Fibroblast of upper back skin (primary cell): ENCODE measurements around the gene TMEM256.
A peak's percentile ranks its signal among the peaks of the same experiment; 100 is the strongest.

Experiments
- DNase-seq: peaks from one replicate; pipeline ENCODE4 v3.0.0-alpha.2; 2013

The TMEM256 gene

DNA sequence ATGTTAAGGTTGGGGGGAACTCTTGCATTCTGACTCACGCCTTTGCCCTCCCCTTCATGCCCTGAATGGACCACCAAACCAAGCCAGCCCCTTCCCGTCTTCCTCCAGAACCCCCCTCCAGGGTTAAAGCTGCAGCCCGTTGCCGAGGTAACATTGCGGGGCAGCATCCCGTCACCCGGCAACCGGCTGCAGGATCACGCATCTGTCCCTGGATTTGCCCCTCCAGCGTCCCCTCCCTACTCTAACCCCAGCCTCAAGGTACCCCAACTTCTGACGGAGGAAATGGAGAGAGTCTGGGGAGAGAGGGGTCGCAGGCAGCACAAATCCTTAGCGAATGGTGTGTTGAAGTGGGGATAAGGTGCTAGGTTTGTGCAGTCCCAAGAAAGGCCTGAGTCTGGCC, 3.2 kb upstream of the TMEM256 start:
- DNase-seq, result no peak

GRCh38 chr17:7406235-7406825, 2.4 kb upstream of the TMEM256 start:
- no peak for DNase-seq

GRCh38 chr17:7405350-7406234, 1.7 kb upstream of the TMEM256 start:
- DNase-seq, result no peak

GRCh38 chr17:7404737-7405349, 946 bp upstream of the TMEM256 start:
- no peak for DNase-seq

- DNase-seq, result no peak
These were observed 245 bp downstream of the TMEM256 start for GRCh38 chr17:7403727-7403976.

GRCh38 chr17:7403043-7403726, 712 bp downstream of the TMEM256 start:
- DNase-seq, result no peak

DNA sequence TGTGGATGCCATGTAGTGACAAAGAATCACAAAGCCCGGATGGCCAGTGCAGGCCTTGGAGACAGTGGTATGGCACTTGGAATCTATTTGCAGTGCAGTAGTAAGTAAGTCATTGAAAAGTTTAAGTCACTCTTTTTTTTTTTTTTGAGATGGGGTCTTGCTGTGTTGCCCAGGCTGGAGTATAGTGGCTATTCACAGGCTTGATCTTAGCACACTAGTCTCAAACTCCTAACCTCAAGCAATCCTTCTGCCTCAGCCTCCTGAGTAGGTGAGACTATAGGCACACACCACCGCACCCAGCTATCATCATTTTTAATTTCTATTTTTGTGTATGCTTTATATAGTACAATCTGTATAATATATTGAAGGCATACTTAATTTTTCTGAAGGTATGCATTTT, 5.3 kb downstream of the TMEM256 start:
- DNase-seq, result no peak

DNA sequence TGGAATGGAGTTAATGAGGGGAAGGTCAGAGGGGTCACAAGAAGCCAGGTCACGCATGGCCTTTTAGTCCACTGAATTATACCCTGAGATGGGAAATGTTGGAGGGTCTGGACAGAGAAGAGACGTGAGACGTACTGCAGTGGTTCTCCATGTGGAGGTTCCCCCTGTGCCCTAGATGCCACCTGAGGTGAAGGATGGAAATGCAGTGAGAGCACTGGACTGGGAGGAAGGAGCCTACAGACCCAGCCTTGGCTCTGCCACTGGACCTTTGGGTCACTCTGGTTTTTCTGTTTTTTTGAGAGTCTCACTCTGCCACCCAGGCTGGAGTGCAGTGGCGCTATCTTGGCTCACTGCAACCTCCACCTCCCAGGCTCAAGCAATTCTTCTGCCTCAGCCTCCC, 7.8 kb downstream of the TMEM256 start:
- no peak for DNase-seq

DNA sequence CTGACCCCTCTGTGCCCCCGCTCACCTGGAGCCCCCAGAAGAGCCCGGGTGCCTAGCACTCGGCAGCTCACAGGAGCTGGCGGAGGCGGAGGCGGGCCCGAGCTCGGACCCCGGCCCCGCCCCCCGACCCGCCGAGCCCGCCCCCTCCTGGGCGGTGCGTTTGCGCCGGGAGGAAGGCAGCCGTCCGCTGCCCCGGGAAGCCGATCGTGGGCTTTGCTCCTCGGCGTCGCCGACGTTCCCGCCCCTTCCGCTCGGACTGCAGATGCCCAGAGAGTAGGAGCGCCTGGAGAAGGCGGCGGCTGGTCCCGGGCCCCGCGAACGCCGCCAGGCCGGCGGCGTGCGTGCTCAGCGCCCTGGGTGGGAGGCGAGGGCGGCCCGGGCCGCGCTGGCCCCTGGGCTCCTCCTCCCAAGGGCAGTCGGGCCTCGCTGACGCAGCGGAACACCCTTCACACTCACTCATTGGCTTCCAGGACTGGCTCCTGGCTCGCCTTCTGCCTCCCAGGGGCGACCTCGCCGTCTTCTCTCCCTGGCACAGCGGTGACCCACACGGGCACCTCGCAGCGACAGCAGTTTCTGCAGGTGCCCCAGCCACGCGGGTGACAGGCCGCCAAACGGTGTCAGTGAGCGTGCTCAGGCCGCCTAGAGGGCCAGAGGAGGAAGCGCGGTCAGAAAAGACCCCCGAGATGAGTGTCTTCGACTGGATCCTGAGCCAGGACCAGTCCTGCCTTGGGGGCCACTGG, 9.3 kb downstream of the TMEM256 start, which contains the start of gene PLSCR3:
Gene PLSCR3 (minus strand): TSS at position 74 of the 740 bp plus-strand sequence. CDS start 415 bp downstream, outside the sequence.
- DNase-seq, result peak; percentile 83

- no peak for DNase-seq
These were observed 10.1 kb downstream of the TMEM256 start for GRCh38 chr17:7393613-7394451.

GRCh38 chr17:7392696-7393612, 10.9 kb downstream of the TMEM256 start:
- no peak for DNase-seq

DNA sequence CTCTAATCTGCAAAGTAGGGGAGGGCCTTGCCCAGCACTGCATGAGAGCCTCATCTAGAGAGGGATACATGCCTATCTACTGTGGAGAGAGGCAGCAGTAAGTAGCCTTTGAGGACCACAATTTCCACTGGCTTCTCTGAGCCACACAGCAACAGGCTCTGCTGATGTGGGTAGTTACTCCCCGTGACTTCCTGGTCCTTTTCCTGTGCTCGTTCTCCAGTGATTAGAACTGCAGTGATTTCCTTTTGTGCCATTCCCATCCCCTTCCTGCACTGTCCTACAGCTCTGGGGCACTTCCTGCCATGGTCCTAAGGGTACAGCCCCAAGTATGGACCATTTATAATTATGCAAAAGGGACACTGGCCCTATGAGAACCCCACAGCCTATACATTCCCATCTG, 12.6 kb downstream of the TMEM256 start:
- DNase-seq, result no peak

DNA sequence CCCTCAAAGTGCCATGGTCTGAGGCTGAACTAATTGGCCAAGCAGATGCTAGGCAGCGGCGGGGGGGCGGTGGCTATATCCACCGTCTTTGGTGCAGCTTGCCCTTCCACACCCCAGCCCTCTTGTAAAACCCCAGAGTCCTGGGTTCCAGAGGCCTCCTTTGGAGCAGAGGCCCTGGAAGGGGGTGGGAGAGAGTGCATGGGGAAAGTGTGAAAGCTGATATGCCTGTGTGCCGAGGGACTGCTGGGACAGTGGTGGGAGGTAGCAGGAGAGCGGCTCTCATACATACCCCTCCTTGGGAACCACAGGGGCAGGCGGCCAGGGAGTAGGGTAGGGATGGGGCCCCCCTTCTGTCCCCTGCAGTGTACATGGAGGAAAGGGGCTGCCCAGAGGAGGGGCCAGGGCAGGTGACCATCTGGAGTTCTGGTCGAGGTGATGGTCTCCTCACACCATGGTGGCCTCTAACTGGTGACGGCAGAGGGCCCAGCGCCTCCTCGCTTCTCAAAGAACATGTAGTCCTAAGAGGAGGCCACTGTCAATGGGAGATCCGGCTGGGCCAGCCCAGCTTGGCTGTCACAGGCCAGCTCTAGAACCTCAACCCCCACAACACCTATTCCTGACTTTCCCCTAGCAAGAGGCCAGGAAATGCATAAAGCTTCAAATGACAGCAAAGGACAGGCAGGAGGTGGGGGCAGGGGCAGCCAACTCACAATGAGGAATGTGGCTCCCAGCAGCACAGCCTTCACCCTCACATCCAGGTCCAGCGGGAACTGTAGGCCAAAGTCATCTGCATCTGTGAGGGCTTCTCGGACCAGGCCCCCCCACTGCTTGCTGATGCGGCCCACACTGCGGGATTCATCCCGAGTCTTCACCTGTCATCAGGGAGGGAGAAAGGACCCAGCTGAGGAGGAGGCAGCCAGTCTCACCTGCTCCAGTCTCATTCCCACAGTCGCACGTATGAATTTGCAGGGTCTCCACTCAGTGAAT, 13.7 kb downstream of the TMEM256 start:
- DNase-seq, result no peak

GRCh38 chr17:7388856-7389255, 15.0 kb downstream of the TMEM256 start:
- no peak for DNase-seq

GRCh38 chr17:7384489-7385081, 19.3 kb downstream of the TMEM256 start:
- no peak for DNase-seq

DNA sequence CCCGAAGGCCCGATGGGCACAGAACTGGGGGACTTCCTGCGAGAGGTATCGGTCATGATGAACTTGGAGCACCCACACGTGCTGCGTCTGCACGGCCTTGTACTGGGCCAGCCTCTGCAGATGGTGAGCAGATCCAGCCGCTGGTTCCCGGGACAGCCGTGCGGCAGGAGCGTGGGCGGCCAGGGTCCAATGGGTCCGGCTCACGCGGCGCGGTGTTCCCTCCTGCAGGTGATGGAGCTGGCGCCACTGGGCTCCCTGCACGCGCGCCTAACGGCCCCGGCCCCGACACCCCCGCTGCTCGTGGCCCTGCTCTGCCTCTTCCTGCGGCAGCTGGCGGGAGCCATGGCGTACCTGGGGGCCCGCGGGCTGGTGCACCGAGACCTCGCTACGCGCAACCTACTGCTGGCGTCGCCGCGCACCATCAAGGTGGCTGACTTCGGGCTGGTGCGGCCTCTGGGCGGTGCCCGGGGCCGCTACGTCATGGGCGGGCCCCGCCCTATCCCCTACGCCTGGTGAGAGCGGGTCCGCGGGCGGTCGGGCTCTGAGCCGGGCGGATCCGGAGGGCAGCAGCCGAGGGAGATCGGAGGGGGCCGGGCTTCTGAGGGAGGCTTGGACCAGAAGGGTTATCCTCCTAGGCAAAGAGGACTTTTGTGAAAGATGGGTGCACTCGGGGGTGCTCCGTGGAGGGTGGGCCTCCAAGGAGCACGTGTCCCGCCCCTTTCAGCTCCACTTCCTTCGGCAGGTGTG, 20.0 kb downstream of the TMEM256 start:
- peak; percentile 26 for DNase-seq

DNA sequence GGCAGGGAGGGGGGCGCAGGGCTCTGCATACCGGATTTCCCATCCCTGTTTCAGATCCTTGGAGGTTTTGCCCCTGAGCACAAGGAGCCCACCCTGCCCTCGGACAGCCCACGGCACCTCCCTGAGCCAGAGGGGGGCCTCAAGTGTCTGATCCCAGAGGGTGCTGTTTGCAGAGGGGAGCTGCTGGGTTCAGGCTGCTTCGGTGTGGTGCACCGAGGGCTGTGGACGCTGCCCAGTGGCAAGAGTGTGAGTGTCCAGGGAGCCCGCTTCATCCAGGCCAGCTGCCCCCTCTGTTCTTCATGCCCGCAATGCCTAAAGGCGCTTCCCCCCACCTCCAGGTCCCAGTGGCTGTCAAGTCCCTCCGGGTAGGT, 20.5 kb downstream of the TMEM256 start:
- DNase-seq, result no peak

DNA sequence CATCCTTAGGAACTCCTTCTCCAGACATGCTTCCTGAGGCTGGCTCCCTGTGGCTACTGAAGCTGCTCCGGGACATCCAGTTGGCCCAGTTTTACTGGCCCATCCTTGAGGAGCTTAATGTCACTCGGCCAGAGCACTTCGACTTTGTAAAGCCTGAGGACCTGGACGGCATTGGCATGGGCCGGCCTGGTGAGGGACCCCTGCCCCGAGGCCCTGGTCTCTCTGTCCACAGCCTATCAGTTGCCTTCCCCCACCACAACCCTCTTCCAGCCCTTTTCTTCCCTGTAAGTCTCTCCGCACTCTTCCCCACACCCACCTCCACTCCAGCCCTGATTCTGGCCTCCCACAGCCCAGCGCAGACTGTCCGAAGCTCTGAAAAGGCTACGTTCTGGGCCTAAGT, 21.0 kb downstream of the TMEM256 start:
- no peak for DNase-seq
